Iris pigment epithelial cell (primary cell): ENCODE data around the gene FYB1.
"Not testable (repeated sequence)": the region's sequence is repeated elsewhere in the genome, so short reads cannot be mapped to it uniquely, and the experiment has no call there.

Experiments
- DNase-seq: peaks from one replicate; pipeline ENCODE4 v3.0.0-alpha.2; 2011; ENCODE audit warnings: low read depth

The FYB1 gene

DNA sequence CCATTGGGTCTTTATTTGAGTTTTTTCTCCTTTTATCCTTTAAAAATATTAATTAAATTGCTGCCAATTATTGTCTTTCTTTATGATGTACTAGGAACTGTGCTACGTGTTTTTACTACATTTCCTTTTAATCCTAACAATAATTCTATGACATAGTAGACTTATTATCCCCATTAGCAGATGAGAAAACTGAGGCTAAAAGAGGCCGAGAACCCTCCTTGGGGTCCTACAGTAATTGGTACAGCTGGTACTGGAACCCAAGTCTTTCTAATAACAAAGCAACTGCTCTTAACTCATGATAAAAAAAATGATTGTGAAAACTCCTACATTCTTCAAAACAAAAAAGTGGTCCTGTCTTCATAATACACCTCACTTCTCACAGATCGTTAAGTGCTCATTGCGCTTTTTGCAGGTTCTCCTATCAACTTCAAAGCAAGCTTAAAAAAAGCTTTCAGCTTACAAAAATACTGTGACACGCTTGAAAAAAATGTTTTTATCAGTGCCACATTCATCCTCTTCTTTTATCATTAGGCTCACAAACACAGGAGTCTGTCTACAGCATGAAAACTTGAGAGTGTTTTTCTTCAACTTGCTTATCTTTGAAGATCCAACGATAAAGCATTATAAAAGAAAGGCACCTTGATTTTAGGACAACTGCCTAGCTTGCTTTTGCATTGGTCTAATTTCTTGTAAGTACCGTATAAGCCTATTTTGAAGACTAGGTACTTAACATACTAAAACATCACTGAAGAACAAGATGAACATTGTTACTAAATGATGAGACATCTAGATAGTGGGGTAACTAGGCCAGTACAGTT lies 32.4 kb downstream of the FYB1 start:
- DNase-seq: no peak

DNA sequence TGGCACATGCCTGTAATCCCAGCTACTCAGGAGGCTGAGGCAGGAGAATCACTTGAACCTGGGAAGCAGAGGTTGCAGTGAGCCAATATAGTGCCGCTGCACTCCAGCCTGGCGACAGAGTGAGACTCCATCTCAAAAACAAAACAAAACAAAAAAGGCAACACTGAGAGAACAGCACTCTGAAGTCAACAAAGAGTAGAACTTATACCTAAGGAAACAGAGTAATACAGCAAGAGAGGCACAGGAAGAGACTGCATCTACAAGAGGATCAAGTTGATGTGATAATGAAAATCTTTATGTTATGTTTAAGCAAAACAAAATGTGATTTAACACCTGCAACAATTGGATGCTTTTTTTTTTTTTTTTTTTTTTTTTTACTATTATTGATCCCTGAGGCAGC lies 33.1 kb downstream of the FYB1 start:
- no peak for DNase-seq

DNA sequence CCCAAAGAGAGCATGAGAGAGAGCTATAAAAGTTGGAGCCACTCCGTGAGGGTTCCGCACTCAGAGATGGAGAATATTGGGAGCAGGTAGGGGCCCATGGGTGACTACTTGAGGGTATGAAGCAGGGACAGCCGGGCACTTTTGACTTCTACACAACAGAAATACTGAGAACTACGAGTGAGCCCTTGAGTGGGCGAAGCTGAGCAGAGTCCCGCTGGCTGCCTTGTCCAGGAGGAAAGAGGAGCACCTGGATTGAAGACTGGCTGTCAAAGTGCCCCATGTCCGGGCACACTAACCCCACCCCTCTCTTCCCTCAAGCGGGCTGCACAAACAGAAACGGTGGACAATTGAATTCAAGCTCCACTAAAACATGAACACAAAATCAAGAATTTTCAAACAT lies 33.6 kb downstream of the FYB1 start:
- no peak for DNase-seq

DNA sequence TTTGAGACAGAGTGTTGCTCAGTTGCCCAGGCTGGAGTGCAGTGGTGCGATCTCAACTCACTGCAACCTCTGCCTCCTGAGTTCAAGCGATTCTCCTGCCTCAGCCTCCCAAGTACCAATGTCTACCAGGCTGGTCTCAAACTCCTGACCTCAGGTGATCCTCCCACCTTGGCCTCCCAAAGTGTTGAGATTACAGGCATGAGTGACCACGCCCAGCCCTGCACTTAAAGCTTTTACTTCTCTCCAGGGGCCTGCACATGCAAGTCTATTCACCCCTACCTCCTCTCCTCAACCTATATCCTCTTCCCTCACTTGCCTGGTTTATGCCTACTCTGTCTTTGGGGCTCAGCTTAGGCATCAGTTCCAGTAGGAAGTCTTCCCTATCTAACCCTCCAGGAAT lies 39.8 kb downstream of the FYB1 start:
- DNase-seq: not testable (repeated sequence)

DNA sequence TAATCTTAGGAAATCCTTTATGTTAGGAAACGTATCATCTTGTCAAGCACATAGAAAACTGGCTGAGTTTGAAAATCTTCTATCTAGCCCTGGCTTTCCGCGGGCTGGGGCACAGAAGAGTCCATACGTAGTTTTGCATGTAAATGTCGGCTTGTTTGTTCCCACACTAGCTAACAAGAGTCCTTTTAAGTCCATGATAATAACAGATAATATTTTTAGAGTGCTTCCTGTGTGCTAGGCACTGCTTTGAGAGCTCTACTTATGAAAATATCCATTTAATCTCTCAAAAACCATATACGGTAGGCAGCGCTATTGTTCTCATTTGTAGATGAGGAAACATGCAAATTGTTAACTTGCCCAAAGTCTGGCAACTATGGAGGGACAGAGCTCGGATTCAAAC lies 40.5 kb downstream of the FYB1 start:
- DNase-seq: no peak

DNA sequence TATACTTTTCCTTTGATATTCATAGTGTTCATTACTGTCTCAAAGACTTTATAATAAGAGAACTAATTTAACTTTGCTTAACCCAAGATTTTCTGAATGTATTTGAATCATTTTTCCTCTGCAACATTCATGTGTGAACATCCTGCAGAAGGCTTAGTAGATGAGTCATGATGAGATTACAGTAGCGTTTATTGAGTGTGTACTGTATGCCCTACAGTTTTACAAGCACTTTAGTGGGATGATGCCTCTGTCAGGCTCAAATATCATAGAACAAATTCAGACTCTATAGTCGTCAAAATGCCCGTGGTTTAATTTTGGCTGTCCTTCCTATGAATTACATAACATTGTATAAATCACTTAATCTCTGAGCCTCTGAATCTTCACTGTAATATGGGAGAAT lies 41.2 kb downstream of the FYB1 start:
- DNase-seq: peak; percentile 83

DNA sequence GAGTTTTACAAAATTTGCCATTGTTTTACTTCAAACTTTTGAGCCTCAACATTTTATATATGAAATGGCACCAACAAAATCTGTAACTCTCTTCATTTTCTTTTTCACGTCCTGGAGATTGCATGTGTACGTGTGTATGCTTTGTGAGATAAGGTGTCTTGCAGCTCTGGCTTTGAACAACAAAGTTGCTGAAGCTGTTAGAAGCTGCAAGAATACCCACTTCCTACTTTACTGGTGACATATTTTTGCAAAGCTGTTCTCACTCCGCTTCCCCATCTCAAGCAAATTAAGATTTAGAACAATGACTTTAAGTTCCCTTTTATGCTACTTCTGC lies 41.8 kb downstream of the FYB1 start:
- DNase-seq: no peak

DNA sequence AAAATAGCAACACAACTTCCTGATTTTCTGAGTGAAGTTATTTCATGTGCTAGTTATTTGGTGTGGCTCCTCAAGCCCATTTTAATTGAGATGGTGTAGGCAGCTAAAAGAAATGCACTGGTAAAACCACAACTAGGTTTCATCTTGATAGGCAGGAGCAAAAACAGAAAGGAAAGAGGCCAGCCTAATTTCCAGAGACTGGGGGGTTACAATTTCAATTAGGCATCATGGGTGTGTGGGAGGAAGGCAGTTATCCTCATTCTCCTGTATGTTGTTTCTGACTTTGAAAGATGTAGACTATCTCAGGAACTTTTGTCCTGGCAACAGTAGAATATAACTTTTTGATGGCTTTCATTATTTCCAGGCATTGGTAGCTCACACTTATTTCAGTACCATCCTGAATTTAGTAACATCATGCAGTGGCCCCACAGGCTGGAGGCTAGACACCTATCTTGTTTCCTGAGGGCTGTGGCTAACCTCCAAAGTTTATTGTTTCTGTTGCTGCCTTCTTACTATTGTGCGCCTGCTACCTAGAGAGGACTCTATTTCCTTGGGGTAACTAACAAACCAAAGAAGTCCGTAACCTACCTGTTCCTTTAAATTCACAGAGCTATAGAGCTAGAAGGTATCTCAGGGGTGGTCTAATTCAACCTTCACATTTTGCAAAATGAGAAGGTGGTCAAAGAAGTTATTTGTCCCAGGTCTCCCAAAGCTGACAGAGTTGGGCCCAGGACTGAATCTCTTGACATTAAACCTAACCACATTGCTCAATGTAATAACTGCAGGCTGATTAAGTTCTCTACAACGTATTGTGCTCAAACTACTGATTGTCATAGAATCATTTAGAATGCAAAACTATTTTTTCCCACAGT lies 42.4 kb downstream of the FYB1 start:
- DNase-seq: no peak

DNA sequence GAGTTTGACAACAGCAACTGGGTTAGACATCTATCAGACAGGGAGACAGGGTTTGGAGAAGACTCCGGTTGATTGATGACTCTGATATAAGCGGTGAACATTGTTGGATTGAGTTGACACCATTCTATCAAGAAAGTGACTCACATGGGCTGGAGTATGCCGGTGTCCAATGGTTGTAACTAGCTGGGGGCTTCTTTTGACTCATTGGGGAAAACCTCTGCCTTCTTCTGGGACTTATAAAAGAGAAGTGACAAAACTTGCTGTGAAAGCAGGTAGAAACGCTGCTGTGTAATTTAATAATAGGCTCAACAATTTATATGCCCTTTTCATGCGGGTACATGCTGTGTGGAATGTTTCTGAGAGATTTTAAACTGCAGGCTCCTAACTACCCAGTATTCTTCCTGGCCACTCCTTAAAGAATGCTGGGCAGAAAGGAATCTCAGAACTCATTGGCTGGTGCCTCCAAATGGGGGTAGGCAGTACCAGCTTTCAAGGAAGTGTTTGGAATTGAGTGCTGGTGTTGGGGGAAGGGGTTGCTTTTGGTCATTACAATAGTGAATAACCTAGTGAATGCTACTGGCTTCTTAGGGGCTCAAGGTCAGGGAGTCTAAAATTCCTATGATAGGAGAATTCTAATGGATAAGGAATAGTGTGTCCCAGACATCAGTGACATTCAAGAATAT lies 43.9 kb downstream of the FYB1 start:
- DNase-seq: no peak

DNA sequence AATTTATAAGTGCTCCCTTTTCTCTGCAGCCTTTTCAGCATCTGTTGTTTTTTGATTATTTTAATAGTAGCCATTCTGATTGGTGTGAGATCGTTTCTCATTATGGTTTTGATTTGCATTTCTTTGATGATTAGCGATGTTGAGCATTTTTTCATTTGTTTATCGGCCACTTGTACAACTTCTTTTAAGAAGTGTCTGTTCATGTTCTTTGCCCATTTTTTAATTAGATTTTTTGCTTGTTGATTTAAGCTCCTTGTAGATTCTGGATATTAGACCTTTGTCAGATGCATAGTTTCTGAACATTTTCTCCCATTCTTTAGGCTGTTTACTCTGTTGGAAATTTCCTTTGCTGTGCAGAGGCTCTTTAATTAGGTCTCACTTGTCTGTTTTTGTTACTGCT lies 46.3 kb downstream of the FYB1 start:
- DNase-seq: no peak

DNA sequence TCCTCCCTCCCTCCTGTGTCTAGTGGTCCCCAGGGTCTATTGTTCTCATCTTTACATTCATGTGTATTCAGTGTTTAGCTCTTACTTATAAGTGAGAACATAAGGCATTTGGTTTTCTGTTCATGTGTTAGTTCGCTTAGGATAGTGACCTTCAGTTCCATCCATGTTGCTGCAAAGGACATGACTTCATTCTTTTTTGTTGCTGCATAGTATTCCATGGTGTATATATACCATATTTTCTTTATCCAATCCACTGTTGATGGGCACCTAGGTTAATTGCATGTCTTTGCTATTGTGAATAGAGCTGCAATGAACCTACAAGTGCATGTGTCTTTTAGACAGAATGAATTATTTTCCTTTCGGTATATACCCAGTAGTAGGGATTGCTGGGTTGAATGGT lies 46.8 kb downstream of the FYB1 start:
- DNase-seq: no peak

DNA sequence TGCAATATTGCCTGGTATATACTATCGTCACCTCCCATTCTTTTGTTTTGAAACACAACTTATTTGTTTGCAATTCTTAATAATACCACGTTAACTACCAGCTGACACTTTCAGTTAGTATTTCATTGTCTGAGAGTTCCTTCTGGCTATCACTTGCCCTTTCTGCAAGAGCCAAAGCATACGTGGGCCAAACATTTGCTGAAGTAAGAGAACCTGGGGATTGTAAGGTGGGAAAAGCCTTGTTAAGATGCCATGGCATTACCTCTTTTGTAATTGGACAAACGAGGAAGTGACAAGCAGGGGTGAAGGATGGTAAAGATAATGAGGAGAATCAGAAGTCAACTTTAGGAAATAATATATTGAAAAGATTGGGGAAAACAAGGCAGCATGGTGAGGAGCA lies 47.7 kb downstream of the FYB1 start:
- DNase-seq: no peak

DNA sequence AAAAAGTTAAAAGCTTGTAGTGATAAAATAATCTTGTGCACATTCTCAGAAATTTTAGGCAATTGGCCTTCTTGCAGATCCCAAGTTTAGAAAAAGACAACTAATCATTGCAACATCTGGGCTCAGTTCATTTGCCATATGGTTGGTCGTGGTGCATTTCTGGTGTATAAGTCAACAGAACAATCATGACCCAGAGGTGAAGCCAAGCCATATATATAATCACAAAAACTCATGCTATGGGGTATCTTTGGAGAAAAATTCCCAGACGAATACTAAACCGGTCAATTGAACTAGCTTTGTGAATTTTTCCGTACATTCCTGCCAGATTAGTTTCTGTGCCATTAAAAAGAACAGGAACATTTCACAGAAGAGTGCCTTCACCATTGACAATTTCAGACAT lies 50.3 kb downstream of the FYB1 start:
- DNase-seq: peak; percentile 28

DNA sequence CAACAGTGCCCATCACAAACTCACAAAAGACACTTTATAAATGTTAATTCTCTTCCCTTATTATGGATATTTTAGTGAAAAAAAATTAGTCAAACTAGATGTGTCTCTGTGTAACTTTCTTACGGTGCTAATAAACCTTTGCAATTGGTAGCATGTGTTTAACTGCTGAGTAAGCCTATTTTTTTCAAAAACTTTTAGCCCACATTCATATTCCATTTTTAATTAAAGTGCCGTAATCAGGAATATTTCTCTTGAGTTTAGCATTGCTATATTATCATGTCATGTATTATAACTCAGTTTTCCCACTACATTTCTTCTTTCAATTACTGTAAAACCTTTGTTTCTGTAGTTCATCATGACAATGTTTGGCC lies 51.4 kb downstream of the FYB1 start:
- DNase-seq: no peak

DNA sequence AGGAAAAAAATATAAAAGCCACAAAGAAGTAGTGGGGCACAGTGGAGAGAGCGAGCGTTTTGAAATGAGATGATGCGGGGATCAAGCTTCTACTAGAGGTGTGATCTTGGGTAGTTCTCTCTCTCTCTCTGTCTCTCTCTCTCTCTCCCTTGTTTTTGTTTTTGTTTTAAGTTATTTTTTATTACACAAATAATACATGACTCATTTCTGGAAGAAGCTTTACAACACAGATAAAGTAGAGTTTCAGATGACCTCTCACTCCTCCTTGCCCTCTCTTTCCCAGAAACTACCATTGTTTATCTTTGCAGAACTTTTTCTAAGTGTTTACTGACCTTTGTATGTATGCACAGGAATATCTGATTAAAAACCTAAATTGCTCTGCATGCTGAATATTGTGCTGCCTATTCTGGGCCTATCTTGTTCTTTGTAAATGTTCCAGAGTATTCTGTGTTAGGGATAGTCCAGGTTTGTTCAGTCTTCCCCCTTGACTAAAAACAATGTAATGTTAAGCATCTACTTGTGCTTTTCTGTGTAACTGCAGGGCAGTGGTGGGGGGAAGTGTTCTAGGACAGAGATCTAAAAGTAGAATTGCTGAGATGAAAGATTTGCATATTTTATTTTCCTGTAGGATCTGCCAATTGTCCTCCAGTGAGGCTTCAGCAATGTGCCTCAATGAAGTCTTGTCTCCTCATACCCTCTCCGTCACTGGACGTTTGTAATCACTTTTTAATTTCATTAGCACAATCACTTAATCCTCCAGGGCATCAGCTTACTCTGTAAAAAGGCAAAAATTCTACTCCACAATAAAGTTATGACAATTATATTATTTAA lies 52.0 kb downstream of the FYB1 start:
- DNase-seq: peak; percentile 29

DNA sequence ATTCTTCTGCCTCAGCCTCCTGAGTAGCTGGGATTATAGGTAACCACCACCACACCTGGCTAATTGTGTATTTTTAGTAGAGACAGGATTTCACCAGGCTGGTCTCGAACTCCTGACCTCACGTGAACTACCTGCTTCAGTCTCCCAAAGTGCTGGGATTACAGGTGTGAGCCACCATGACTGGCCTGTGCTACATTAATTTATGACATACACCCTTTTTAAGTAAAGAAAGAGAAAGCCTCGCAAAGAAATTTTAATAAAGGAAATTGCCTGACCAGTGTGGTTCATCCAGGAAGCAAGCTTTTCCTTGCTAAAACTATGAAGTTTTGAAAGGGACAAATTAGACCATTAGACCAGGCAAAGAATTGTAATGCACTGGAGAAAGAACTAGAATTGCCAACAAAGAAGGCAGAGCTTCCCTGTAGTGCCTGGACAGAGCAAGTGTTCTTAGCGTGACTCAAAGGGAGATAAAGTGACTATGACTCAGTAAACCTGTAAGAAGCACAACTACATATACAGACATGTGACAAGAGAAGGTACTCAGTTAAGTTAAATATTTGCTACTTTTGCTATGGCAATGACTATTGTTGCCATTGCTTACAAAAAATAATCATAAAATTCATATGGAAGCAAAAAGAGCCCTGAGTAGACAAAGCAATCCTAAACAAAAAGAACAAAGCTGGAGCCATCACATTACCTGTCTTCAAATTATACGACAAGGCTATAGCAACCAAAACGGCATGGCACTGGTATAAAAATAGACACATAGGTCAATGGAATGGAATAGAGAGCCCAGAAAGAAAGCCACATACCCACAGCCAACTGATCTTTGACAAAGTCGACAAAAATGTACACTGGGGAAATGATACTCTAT lies 54.6 kb downstream of the FYB1 start:
- peak; percentile 7 for DNase-seq

DNA sequence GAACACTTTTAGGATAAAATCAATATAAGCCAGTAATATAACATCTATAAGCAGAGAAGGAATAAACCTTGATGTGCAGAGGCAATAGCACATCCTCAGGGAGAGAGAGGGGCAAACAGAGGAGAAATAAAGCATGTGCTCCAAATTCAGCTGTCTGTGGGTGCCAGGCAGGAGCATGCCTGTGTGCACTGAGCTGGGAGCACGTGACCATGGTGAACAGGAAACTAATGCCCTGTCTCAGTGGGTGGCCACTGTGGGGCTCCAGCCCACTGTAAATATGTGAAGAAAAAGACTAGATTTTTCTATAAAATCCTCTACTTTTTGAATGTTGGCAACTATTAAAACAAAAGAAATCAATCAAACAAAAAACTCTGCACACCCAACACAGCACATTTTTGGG lies 55.3 kb downstream of the FYB1 start:
- no peak for DNase-seq

DNA sequence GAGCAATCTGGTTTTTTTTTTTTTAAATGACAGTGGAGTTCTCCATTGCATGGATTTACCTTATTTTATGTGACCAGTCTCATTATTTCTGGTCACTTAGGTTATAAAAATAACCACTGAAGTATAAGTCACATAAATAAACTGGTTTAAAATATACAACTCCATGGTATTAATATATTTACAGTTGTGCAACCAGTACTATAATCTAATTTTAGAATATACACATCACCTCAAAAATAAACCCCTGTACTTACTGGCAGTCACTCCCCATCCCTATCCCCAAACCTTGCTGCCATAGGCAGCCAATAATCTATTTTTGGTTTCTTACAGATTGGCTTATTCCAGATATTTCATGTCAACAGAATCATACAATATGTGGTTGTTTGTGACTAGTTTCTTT lies 57.8 kb downstream of the FYB1 start:
- DNase-seq: no peak

DNA sequence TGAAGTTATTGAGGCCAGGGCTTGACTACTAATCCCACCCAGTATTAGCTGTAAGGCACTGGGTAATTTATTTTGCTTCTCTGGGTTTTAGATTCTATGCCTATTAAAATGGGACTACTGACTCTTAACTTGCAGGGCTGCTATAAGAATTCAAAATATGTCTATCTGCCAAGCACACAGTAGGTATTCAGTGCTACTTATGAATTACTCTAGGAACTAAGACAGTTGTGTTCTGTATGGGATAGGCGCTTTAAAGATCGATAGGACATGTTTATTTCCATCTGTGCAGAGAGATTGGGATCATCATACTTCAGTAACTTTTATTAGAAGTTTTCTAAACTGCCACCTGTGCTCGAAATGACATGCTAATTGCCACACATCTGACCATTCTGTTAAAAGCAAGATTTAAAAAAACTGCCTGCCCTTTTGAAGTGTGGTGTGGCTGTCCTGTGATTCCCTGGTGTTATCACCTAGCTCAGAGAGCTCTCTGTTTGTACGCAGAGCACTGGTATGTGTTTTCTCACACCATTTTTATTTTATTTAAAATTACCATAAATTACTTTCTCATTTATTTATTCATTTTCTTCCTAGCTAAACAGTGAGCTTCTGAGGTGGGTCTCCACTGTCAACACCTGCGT lies 58.7 kb downstream of the FYB1 start:
- DNase-seq: no peak

DNA sequence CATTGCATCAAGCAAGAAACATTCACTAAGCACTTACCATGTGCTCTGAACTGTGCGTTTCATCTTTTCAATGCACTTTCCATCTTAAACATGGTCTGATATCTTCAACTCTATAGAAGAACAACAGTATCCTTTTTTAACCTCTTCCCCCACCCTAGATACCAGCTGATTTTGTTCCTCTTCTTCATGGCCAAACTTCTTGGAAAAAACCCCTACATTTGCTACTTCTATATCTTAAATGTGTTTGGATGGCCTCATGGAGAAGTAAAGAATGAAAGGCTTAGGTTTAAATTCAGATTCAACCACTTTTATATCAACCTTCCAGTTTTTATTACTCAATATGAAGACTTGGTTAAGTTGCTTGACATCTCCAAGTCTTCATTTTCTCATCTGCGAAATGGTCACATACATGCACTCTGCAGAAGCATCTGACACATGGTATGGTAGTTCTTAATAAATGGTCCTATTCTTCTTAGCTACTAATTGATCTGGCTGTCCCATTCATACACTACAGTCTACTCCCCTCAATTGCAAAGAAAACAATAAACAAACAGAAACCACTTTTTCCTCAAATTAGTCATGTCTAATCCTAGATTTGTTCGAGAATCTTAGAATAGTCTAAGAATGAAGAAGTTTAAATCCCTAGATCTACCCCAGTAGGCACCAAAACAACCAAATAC lies 59.4 kb downstream of the FYB1 start:
- DNase-seq: no peak
